HepG2 (cell line): ENCODE measurements around the gene GRB7. TPM values are rescaled to one million over a fixed set of nuclear protein-coding genes. Genes with fewer than 3 reads are reported as not detected.

ENCODE experiments used
- CEBPZ ChIP-seq: IDR thresholded peaks from 2 replicates; pipeline ENCODE4 v1.6.1; 2012; ENCODE audit warnings: low read length, improper control_type of control experiment
- MIXL1 ChIP-seq: IDR thresholded peaks from 2 replicates; pipeline ENCODE4 v1.6.1; 2016
- TAF15 ChIP-seq: fragments of 200-400 bp; formaldehyde crosslinking; IDR thresholded peaks from one replicate; pipeline ENCODE4 v1.6.1; 2018; ENCODE audit warnings: mild to moderate bottlenecking, low read depth, low read length; ENCODE audit not compliant: poor library complexity, severe bottlenecking
- YY1 ChIP-seq: IDR thresholded peaks from 2 replicates; pipeline ENCODE4 v1.6.1; 2011; ENCODE audit warnings: low read length, low read depth, moderate library complexity, mild to moderate bottlenecking; ENCODE audit not compliant: insufficient read depth, insufficient replicate concordance
- ZBTB40 ChIP-seq, 2 experiments: fragments of 450-650 bp in 1 of 2; sonication (generic) in 1 of 2; formaldehyde crosslinking in 1 of 2; IDR thresholded peaks; 2 replicates each; pipeline versions ENCODE4 v1.6.1 to v1.8.0; 2016 to 2022; ENCODE audit warnings: antibody characterized with exemption in 1 of 2, mild to moderate bottlenecking in 1 of 2, missing genetic modification reagents in 1 of 2
- ZNF362 ChIP-seq: sonication (generic); formaldehyde crosslinking; IDR thresholded peaks from 2 replicates; pipeline ENCODE4 v1.4.0; 2020; ENCODE audit warnings: missing genetic modification reagents, mild to moderate bottlenecking, borderline replicate concordance
- ZNF414 ChIP-seq: sonication (generic); formaldehyde crosslinking; IDR thresholded peaks from 2 replicates; pipeline ENCODE4 v1.5.0; 2020; ENCODE audit warnings: missing genetic modification reagents
- ZNF496 ChIP-seq: sonication (generic); formaldehyde crosslinking; IDR thresholded peaks from 2 replicates; pipeline ENCODE4 v1.8.1; 2023; ENCODE audit warnings: mild to moderate bottlenecking, moderate library complexity, missing genetic modification reagents; ENCODE audit not compliant: insufficient replicate concordance
- ZNF530 ChIP-seq: sonication (generic); formaldehyde crosslinking; IDR thresholded peaks from 2 replicates; pipeline ENCODE4 v1.5.0; 2020; ENCODE audit warnings: low read depth, mild to moderate bottlenecking, missing genetic modification reagents
- ZNF619 ChIP-seq: sonication (generic); formaldehyde crosslinking; IDR thresholded peaks from 2 replicates; pipeline ENCODE4 v1.4.0; 2020; ENCODE audit warnings: mild to moderate bottlenecking, missing genetic modification reagents
- polyA plus RNA-seq, 8 experiments: library from polyadenylated mRNA; depleted of rRNA in 3 of 8; stranded (reverse) in 7 of 8; unstranded in 1 of 8; fragments of >200 nt; fragmentation: Illumina TruSeq in 4 of 8; extraction: Trizol in 4 of 8; gene quantifications; 2 replicates each; pipeline versions ENCODE4 v1.2.1 to v1.2.3, GENCODE V29; 2011 to 2016; ENCODE audit warnings: low read depth in 4 of 8, missing spikeins in 1 of 8, mixed read lengths in 1 of 8; ENCODE audit not compliant: insufficient read depth in 1 of 8
- total RNA-seq, 5 experiments: library from RNA; depleted of rRNA; stranded (reverse); fragments of >200 nt; fragmentation: Illumina TruSeq; extraction: Trizol; gene quantifications; 2 replicates each; pipeline ENCODE4 v1.2.3, GENCODE V29; 2016; ENCODE audit warnings: low read depth in 1 of 5
- TF ChIP-seq, protein P1 (sequence below): sonication (generic); formaldehyde crosslinking; IDR thresholded peaks from 2 replicates; pipeline ENCODE4 v1.5.0; 2020; ENCODE audit warnings: missing genetic modification reagents, mild to moderate bottlenecking, borderline replicate concordance

Gene GRB7
- total and polyA plus RNA-seq, 2 of the 13 experiments (the other 11 are each of a cell fraction or from before 2014, with no cell fraction given), result 60.2 to 77.7 TPM

DNA sequence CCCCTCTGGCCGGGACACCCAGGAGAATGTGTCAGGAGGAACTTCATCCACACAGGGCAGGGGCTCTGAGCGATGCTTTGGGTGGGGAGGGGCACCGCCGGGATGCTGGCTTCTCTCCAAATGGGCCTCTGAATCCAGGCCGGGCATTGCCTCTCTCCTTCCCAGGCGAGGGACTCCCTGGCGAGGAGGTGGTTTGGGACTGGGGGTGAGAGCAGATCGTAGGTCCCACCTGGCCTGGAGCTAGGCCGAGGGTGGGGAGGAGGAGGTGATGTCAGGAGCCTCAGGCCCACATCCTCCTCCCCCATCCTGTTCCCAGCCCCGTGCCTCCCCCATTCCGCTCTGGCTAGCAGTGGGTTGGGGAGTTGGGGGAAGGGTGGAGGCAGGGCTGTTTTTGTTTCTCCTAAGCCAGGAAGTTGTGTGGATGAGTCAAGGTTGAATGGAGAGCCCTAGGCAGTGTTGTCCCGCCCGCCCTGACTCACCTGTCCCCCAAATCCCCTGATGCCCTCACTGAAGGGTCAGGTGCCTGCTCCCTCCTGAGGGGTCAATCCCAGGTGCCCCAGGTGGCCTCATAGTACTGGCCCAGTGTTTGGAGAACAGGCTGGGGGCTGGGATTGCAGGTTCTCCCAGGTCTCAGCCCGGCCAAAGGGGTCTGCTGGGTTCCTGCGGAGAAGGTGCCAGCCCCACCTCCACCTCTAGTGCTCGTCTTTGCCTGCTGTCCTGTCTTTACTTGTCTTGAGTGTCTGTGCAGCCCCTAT, 2.8 kb downstream of the GRB7 start (continued):
- no peak for TF ChIP-seq TAF15
- TF ChIP-seq ZNF414 (CRISPR knock-in tag), result no peak
- TF ChIP-seq ZNF530 (CRISPR knock-in tag), result no peak
- TF ChIP-seq ZNF619, result no peak
- TF ChIP-seq MIXL1 (CRISPR knock-in tag), result peak; percentile 53; the same call in 1 of the 2 replicates
- TF ChIP-seq, protein P1, sequence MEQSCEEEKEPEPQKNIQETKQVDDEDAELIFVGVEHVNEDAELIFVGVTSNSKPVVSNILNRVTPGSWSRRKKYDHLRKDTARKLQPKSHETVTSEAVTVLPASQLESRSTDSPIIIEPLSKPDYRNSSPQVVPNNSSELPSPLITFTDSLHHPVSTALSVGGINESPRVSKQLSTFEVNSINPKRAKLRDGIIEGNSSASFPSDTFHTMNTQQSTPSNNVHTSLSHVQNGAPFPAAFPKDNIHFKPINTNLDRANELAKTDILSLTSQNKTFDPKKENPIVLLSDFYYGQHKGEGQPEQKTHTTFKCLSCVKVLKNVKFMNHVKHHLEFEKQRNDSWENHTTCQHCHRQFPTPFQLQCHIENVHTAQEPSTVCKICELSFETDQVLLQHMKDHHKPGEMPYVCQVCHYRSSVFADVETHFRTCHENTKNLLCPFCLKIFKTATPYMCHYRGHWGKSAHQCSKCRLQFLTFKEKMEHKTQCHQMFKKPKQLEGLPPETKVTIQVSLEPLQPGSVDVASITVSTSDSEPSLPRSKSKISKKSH (CRISPR knock-in tag), result no peak; the same call in 1 of the 2 replicates
- no peak for TF ChIP-seq YY1
- no peak for TF ChIP-seq ZNF496 (CRISPR knock-in tag)
- no peak for TF ChIP-seq CEBPZ
- no peak for TF ChIP-seq ZBTB40 (IDR thresholded peaks at IDR 0.05)
- no peak for TF ChIP-seq ZBTB40 (CRISPR knock-in tag; IDR thresholded peaks at IDR 0.05)
- no peak; the same call in 1 of the 2 replicates for TF ChIP-seq ZNF362
